ENCODE results near the gene KCNIP3.

KCNIP3 gene

GRCh38 chr2:95333888-95334338, 36.8 kb downstream of the KCNIP3 start:
- H3K4me3 ChIP-seq (replicated peaks; ENCODE audit: insufficient read depth, low read length) = no peak overlapping the region
- DNase-seq (ENCODE audit: low read depth in 1 of 2, low spot score in 1 of 2) = no peak

GRCh38 chr2:95334916-95335641, 37.9 kb downstream of the KCNIP3 start:
- Histone ChIP-seq H3K27me3 (ENCODE audit: insufficient read depth, poor library complexity, severe bottlenecking) (no peaks in the 10 kb centered on the region), H3K4me3 (replicated peaks; ENCODE audit: insufficient read depth, low read length) (no peak overlapping the region), H3K27ac (replicated peaks) (no peak overlapping the region)
- no peak for DNase-seq (ENCODE audit: low read depth in 1 of 2, low spot score in 1 of 2)
- TF ChIP-seq REST (IDR thresholded peaks at IDR 0.05; ENCODE audit: insufficient replicate concordance, low read depth) (no peak), CTCF (IDR thresholded peaks at IDR 0.05; ENCODE audit: insufficient read depth, low read length) (no peak), POLR2AphosphoS5 (IDR thresholded peaks at IDR 0.05; ENCODE audit: low read depth) (no peak), SPI1 (IDR thresholded peaks at IDR 0.05; ENCODE audit: borderline replicate concordance, low read depth) (no peak), GABPA (IDR thresholded peaks at IDR 0.05; ENCODE audit: low read depth) (no peak)

More at GRCh38 chr2:95333888-95334338, 36.8 kb downstream of the KCNIP3 start:
- no peak for TF ChIP-seq POLR2AphosphoS5 (IDR thresholded peaks at IDR 0.05; ENCODE audit: low read depth)
- TF ChIP-seq CTCF (IDR thresholded peaks at IDR 0.05; ENCODE audit: insufficient read depth, low read length) = no peak
- no peak for TF ChIP-seq REST (IDR thresholded peaks at IDR 0.05; ENCODE audit: insufficient replicate concordance, low read depth)
- no peak for TF ChIP-seq SPI1 (IDR thresholded peaks at IDR 0.05; ENCODE audit: borderline replicate concordance, low read depth)
- no peak for TF ChIP-seq GABPA (IDR thresholded peaks at IDR 0.05; ENCODE audit: low read depth)
- Histone ChIP-seq H3K27ac (replicated peaks) (no peak overlapping the region), H3K27me3 (ENCODE audit: insufficient read depth, poor library complexity, severe bottlenecking) (no peaks in the 10 kb centered on the region)

DNA sequence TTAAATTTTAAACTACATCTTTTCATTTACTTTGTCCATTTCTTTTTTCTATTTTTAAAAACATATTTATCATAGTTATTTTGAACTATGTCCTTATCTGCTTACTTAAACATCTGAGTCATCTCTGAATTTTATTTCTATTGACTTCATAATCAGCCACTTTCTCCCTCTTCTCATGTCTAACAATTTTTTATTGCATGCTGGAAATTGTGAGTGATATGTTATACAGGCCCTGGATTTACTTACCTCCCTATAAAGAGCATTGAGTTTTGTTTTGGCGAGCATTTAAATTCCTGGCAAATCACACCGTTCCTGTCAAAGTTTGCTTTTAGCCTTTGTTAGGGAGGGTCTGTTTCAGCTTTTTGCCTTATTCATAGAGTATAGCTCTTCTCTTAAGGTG, 39.3 kb downstream of the KCNIP3 start:
- DNase-seq (ENCODE audit: low read depth in 1 of 2, low spot score in 1 of 2) = no peak
- Histone ChIP-seq H3K27me3 (ENCODE audit: insufficient read depth, poor library complexity, severe bottlenecking) (no peaks in the 10 kb centered on the region), H3K27ac (replicated peaks) (no peak overlapping the region), H3K4me3 (replicated peaks; ENCODE audit: insufficient read depth, low read length) (no peak overlapping the region)
- TF ChIP-seq SPI1 (IDR thresholded peaks at IDR 0.05; ENCODE audit: borderline replicate concordance, low read depth) (no peak), GABPA (IDR thresholded peaks at IDR 0.05; ENCODE audit: low read depth) (no peak), REST (IDR thresholded peaks at IDR 0.05; ENCODE audit: insufficient replicate concordance, low read depth) (no peak), POLR2AphosphoS5 (IDR thresholded peaks at IDR 0.05; ENCODE audit: low read depth) (no peak), CTCF (IDR thresholded peaks at IDR 0.05; ENCODE audit: insufficient read depth, low read length) (no peak)
